Glutamatergic neuron (in vitro differentiated cells): ENCODE results near the gene MUC5AC. TPM values are rescaled to one million over a fixed set of nuclear protein-coding genes. Genes with fewer than 3 reads are reported as not detected.
A peak's percentile ranks its signal among the peaks of the same experiment; 100 is the strongest.

Experiments
- DNase-seq: peaks from one replicate; pipeline ENCODE4 v3.0.0; 2022
- H3K27ac Mint-ChIP-seq: one replicate; pipeline ENCODE4 v1.8.0; 2020; ENCODE audit warnings: mild to moderate bottlenecking, mixed read lengths, inconsistent platforms; ENCODE audit not compliant: unreplicated experiment
- H3K27me3 Mint-ChIP-seq: one replicate; pipeline ENCODE4 v1.8.0; 2020; ENCODE audit warnings: mild to moderate bottlenecking, moderate library complexity, mixed read lengths, inconsistent platforms; ENCODE audit not compliant: unreplicated experiment
- H3K36me3 Mint-ChIP-seq: one replicate; pipeline ENCODE4 v1.8.0; 2020; ENCODE audit warnings: mild to moderate bottlenecking, mixed read lengths, inconsistent platforms; ENCODE audit not compliant: unreplicated experiment
- H3K4me1 Mint-ChIP-seq: one replicate; pipeline ENCODE4 v1.8.0; 2020; ENCODE audit warnings: mild to moderate bottlenecking, low read depth, mixed read lengths, inconsistent platforms; ENCODE audit not compliant: unreplicated experiment
- H3K4me3 Mint-ChIP-seq: one replicate; pipeline ENCODE4 v1.8.0; 2020; ENCODE audit warnings: mild to moderate bottlenecking, mixed read lengths, inconsistent platforms; ENCODE audit not compliant: unreplicated experiment
- H3K9me3 Mint-ChIP-seq: one replicate; pipeline ENCODE4 v1.8.0; 2020; ENCODE audit warnings: mild to moderate bottlenecking, moderate library complexity, mixed read lengths, inconsistent platforms; ENCODE audit not compliant: unreplicated experiment
- total RNA-seq: library from RNA; stranded (reverse); fragmentation: NEBNext Ultra II Directional; extraction: Animal tissue kit (Norgen Biotek cat#: 25700); gene quantifications from one replicate; pipeline ENCODE4 v1.2.1, GENCODE V29; 2021; ENCODE audit not compliant: unreplicated experiment
- TF ChIP-seq, protein P1 (sequence below): fragments of 200-600 bp; sonication (generic); IDR thresholded peaks from one replicate; pipeline ENCODE4 v1.5.0; 2021; ENCODE audit not compliant: partially characterized antibody, unreplicated experiment

Gene MUC5AC
- total RNA-seq, 1 donor from 2014 or later, result not detected

GRCh38 chr11:1222491-1223345, 65.0 kb downstream of the MUC5AC start, which contains the start of gene MUC5B:
MUC5B (plus strand) TSS chr11:1223066; CDS start chr11:1223124, 58 bp downstream.
- H3K4me1 Mint-ChIP-seq, result peaks cover 1% of the 10 kb centered on the region
- H3K4me3 Mint-ChIP-seq, result no peak within 1 kb of the TSS
- H3K27me3 Mint-ChIP-seq, result peaks cover 5% of the 10 kb centered on the region
- peak; percentile 13 for DNase-seq
- H3K36me3 Mint-ChIP-seq, result no peaks in the 10 kb centered on the region
- no peak within 1 kb of the TSS for H3K27ac Mint-ChIP-seq
- TF ChIP-seq, protein P1, sequence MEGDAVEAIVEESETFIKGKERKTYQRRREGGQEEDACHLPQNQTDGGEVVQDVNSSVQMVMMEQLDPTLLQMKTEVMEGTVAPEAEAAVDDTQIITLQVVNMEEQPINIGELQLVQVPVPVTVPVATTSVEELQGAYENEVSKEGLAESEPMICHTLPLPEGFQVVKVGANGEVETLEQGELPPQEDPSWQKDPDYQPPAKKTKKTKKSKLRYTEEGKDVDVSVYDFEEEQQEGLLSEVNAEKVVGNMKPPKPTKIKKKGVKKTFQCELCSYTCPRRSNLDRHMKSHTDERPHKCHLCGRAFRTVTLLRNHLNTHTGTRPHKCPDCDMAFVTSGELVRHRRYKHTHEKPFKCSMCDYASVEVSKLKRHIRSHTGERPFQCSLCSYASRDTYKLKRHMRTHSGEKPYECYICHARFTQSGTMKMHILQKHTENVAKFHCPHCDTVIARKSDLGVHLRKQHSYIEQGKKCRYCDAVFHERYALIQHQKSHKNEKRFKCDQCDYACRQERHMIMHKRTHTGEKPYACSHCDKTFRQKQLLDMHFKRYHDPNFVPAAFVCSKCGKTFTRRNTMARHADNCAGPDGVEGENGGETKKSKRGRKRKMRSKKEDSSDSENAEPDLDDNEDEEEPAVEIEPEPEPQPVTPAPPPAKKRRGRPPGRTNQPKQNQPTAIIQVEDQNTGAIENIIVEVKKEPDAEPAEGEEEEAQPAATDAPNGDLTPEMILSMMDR, result no peak
- peaks cover 4% of the 10 kb centered on the region for H3K9me3 Mint-ChIP-seq

GRCh38 chr11:1223346-1224110, 65.8 kb downstream of the MUC5AC start:
- H3K9me3 Mint-ChIP-seq, result peaks cover 1% of the 10 kb centered on the region
- peaks cover 2% of the 10 kb centered on the region for H3K27me3 Mint-ChIP-seq

DNA sequence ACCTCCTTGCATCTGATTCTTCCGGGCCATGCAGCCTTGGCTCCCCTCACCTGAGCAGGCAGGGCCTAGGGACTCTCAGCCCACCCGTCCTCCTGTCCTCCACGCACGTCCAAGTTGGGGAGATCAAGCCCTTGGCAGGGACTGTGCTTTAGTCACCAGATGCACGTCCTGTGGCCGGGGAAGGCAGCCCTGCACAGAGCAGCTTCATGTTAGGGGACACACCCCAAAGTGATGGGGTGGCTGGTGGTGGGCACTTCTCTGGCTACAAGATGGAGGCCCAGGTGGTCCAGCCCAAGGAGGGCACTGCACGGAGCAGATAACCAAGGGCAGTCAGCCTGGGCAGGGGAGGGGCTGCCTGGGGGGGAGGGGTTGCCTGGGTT, 66.3 kb downstream of the MUC5AC start:
- TF ChIP-seq, protein P1, result no peak
- no peak overlapping the region for H3K4me3 Mint-ChIP-seq
- peaks cover 1% of the 10 kb centered on the region for H3K9me3 Mint-ChIP-seq
- peak; percentile 10 for DNase-seq
- H3K27me3 Mint-ChIP-seq, result peaks cover 2% of the 10 kb centered on the region
- no peak overlapping the region for H3K27ac Mint-ChIP-seq
- no peaks in the 10 kb centered on the region for H3K36me3 Mint-ChIP-seq
- peaks cover 1% of the 10 kb centered on the region for H3K4me1 Mint-ChIP-seq

More at GRCh38 chr11:1223346-1224110, 65.8 kb downstream of the MUC5AC start:
- Mint-ChIP-seq H3K36me3 (no peaks in the 10 kb centered on the region), H3K4me3 (no peak overlapping the region), H3K4me1 (peaks cover 1% of the 10 kb centered on the region), H3K27ac (no peak overlapping the region)
- TF ChIP-seq, protein P1, result no peak
- DNase-seq, result peak; percentile 11

DNA sequence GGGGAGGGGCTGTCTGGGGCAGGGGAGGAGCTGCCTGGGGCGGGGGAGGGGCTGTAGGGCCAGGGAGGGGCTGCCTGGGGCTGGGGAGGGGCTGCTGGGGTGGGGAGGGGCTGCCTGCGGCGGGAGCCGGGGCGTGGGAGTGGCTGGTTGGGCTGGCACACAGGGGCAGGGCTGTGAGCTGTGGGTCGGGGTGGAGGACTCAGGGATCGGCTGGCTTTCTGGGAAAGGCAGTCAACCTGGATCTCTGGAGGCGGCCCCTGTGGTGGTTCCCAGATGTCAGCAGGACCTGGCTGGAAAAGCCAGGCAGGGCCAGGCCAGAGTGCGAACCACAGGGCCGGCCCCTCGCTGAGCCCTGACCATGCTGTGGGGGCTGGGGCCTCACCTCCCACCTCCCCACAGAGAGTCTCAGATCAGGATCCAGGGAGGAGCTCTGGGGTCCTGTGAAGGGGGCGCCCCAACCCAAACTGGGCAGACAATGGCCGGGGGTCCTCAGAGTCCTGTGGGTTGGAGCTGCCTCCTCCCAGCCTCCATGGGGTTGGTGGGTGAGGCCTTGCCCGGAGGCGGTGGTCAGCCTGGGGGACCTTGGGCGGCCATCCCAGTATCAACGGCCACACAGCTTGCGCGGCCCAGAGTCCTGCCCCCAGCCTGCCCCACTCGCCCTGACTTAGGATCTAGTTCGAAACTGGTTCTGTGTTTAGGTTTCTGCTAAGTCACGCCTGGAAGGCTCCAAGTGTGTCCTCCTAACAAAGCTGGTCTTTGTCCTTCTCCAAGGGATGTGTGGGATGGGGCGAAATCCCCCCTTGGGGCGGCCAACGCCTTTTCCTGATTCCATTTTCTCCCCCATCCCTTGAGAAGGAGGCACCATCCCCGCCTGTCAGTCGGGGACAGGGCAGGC, 67.0 kb downstream of the MUC5AC start:
- TF ChIP-seq, protein P1, result no peak
- Mint-ChIP-seq H3K36me3 (no peaks in the 10 kb centered on the region), H3K4me3 (no peak overlapping the region), H3K4me1 (peaks cover 1% of the 10 kb centered on the region), H3K27ac (no peak overlapping the region), H3K9me3 (peaks cover 1% of the 10 kb centered on the region), H3K27me3 (peaks cover 2% of the 10 kb centered on the region)
- DNase-seq, result peak; percentile 21
